Measurements from ENCODE around the gene CASQ1. TPM values are rescaled to one million over a fixed set of nuclear protein-coding genes. Genes with fewer than 3 reads are reported as not detected.

Gene CASQ1
- total RNA-seq, 2 donors from 2014 or later: 0.29 to 0.77 TPM

- Histone ChIP-seq H3K9me3 (ENCODE audit: control insufficient read depth, low read length) (no peaks in the 10 kb centered on the region), H3K4me1 (ENCODE audit: control insufficient read depth, insufficient read depth, low read length) (peaks cover 8% of the 10 kb centered on the region), H3K27ac (ENCODE audit: low read depth, low read length) (no peak overlapping the region), H3K4me3 (ENCODE audit: low read length) (no peak overlapping the region), H3K27me3 (ENCODE audit: control insufficient read depth, insufficient read depth, low read length, poor library complexity, severe bottlenecking) (no peaks in the 10 kb centered on the region), H3K9ac (ENCODE audit: extremely low read depth, low read length, poor library complexity, severe bottlenecking) (no peak overlapping the region), H3K36me3 (ENCODE audit: control insufficient read depth, insufficient read depth, low read length) (no peaks in the 10 kb centered on the region)
- peaks cover 38% of the 10 kb centered on the region for H3K4me1 Mint-ChIP-seq
- H3K9me3 Mint-ChIP-seq: no peaks in the 10 kb centered on the region
- no peak overlapping the region for H3K27ac Mint-ChIP-seq
- H3K4me3 Mint-ChIP-seq: no peak overlapping the region
- H3K36me3 Mint-ChIP-seq (ENCODE audit: low read depth): no peaks in the 10 kb centered on the region
- WGBS, 2 experiments (ENCODE audit: insufficient coverage in 1 of 2, insufficient read length in 1 of 2): 87 to 100% methylated on average over 6 to 12 of the region's 12 CpGs
- TF ChIP-seq CTCF (conservative IDR thresholded peaks at IDR 0.05): no peak
- H3K27me3 Mint-ChIP-seq (ENCODE audit: insufficient read depth): no peaks in the 10 kb centered on the region
- no peak for DNase-seq
Measured at GRCh38 chr1:160166166-160166868, 24.1 kb upstream of the CASQ1 start.

GRCh38 chr1:160167056-160167455, 23.3 kb upstream of the CASQ1 start:
- no peaks in the 10 kb centered on the region for H3K9me3 ChIP-seq (ENCODE audit: control insufficient read depth, low read length)
- H3K4me1 Mint-ChIP-seq: peaks cover 44% of the 10 kb centered on the region
- H3K4me1 ChIP-seq (ENCODE audit: control insufficient read depth, insufficient read depth, low read length): peaks cover 8% of the 10 kb centered on the region
- H3K9ac ChIP-seq (ENCODE audit: extremely low read depth, low read length, poor library complexity, severe bottlenecking): no peak overlapping the region
- no peak overlapping the region for H3K27ac ChIP-seq (ENCODE audit: low read depth, low read length)
- H3K4me3 ChIP-seq (ENCODE audit: low read length): no peak overlapping the region
- no peak overlapping the region for H3K27ac Mint-ChIP-seq
- no peak overlapping the region for H3K4me3 Mint-ChIP-seq
- no peaks in the 10 kb centered on the region for H3K36me3 ChIP-seq (ENCODE audit: control insufficient read depth, insufficient read depth, low read length)
- H3K27me3 Mint-ChIP-seq (ENCODE audit: insufficient read depth): peaks cover 1% of the 10 kb centered on the region
- H3K9me3 Mint-ChIP-seq: no peaks in the 10 kb centered on the region
- DNase-seq: no peak
- WGBS, 2 experiments (ENCODE audit: insufficient coverage in 1 of 2, insufficient read length in 1 of 2): 93 to 100% methylated on average over 1 to 4 of the region's 4 CpGs
- H3K36me3 Mint-ChIP-seq (ENCODE audit: low read depth): no peaks in the 10 kb centered on the region
- no peak for TF ChIP-seq CTCF (conservative IDR thresholded peaks at IDR 0.05)
- H3K27me3 ChIP-seq (ENCODE audit: control insufficient read depth, insufficient read depth, low read length, poor library complexity, severe bottlenecking): no peaks in the 10 kb centered on the region

- Mint-ChIP-seq H3K36me3 (ENCODE audit: low read depth) (no peaks in the 10 kb centered on the region), H3K4me1 (peaks cover 48% of the 10 kb centered on the region), H3K27ac (no peak overlapping the region), H3K9me3 (no peaks in the 10 kb centered on the region), H3K4me3 (no peak overlapping the region), H3K27me3 (ENCODE audit: insufficient read depth) (peaks cover 3% of the 10 kb centered on the region)
- 95 to 100% methylated on average over 4 to 6 of the region's 6 CpGs for WGBS, 2 experiments (ENCODE audit: insufficient coverage in 1 of 2, insufficient read length in 1 of 2)
- H3K4me1 ChIP-seq (ENCODE audit: control insufficient read depth, insufficient read depth, low read length): peaks cover 8% of the 10 kb centered on the region
- H3K4me3 ChIP-seq (ENCODE audit: low read length): no peak overlapping the region
- no peak overlapping the region for H3K27ac ChIP-seq (ENCODE audit: low read depth, low read length)
- no peak for DNase-seq
- peak; percentile 60 for TF ChIP-seq CTCF (conservative IDR thresholded peaks at IDR 0.05)
- no peak overlapping the region for H3K9ac ChIP-seq (ENCODE audit: extremely low read depth, low read length, poor library complexity, severe bottlenecking)
- H3K9me3 ChIP-seq (ENCODE audit: control insufficient read depth, low read length): no peaks in the 10 kb centered on the region
- H3K27me3 ChIP-seq (ENCODE audit: control insufficient read depth, insufficient read depth, low read length, poor library complexity, severe bottlenecking): no peaks in the 10 kb centered on the region
- no peaks in the 10 kb centered on the region for H3K36me3 ChIP-seq (ENCODE audit: control insufficient read depth, insufficient read depth, low read length)
Measured at GRCh38 chr1:160167580-160167979, 22.8 kb upstream of the CASQ1 start.

Measured in endodermal cell (in vitro differentiated cells).